ENCODE data around the gene MAGED2.
A peak's percentile ranks its signal among the peaks of the same experiment; 100 is the strongest.
"Not testable (repeated sequence)": the region's sequence is repeated elsewhere in the genome, so short reads cannot be mapped to it uniquely, and the experiment has no call there.

The MAGED2 gene

GRCh38 chrX:54807524-54808108, at the start of gene MAGED2:
MAGED2 (plus strand) TSS chrX:54807745; CDS start chrX:54809332, 1,587 bp downstream.
- DNase-seq (ENCODE audit: low spot score): peak; percentile 53

- no peak for DNase-seq (ENCODE audit: low spot score)
These were observed 49.2 kb upstream of the MAGED2 start for GRCh38 chrX:54758114-54759055.

DNA sequence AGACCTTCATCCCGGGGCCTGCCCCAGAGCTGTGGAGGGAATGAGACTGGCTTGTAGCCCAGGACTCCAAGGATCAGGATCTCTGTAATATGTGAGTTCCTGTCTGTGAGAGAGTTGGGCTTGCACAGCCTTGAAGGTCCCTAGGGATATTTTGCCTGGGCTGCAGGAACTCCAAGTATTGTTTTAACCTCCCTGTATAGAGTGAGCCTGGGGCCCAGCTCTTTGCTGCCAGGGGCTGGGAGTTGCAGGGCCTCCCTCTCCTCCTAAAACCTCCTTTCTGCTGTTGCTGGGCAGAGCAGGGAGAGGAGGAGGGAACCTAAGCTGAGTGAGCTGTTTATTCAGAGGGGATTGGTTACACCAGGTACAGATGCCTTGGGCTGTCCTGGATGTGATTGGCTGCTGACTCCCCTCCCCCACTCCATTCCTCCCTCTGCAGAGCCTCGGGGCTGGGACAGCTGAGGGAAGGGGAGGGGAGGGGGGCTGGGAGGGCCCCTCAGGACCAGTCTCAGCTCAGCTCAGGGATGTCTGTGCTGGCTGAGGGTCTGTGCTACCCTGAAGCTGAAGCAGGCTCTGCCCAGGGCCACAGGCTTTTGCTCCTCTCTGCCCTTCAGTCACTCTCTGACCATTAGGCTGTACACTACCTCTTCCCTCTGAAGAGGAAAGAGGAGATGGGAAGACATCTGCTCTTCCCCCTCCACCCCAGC, 33.0 kb upstream of the MAGED2 start:
- DNase-seq (ENCODE audit: low spot score): peak; percentile 63

GRCh38 chrX:54776061-54776460, 31.5 kb upstream of the MAGED2 start:
- no peak for DNase-seq (ENCODE audit: low spot score)

- no peak for DNase-seq (ENCODE audit: low spot score)
These were observed 30.4 kb upstream of the MAGED2 start for GRCh38 chrX:54776987-54777672.

DNA sequence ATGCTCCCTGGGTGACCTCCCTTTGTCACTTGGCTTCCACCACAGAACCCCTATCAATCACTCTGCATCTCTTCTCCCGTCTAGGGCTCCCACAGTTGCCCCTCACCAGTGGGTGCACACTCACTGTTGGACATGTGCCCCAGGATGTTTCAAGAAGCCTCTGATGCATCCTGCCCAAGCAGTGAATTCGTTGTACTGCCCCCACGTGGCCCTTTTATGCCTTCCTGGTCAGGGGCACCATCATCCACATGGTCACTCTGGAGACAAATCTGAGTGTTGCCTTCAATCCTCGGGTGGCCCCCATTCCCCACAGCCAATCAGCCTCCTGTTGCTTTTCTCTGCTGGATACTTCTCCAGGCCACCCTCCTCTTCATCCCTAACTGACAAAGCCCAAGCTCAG, 21.6 kb upstream of the MAGED2 start:
- peak; percentile 48 for DNase-seq (ENCODE audit: low spot score)

- peak; percentile 34 for DNase-seq (ENCODE audit: low spot score)
These were observed 20.6 kb upstream of the MAGED2 start for GRCh38 chrX:54786967-54787366.

DNA sequence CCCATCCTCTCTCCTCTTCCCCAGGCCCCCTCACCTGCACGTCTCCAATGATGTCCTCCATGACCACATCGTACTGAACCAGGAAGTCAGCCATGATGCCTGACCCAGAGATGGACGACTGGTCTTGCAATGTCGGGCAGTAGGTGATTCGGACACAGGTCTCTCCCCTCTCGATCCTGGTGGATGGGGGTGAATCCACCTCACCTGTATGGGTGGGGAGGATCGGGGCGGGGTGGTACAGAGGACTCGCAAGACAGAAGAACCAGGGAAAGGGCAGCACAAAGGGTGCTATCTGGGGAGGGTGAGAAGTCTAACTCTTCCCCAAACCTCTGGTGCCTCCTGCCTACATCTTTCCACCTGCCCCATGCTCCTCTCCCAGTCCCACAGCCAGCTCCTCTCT, 19.1 kb upstream of the MAGED2 start:
- DNase-seq (ENCODE audit: low spot score): no peak

DNA sequence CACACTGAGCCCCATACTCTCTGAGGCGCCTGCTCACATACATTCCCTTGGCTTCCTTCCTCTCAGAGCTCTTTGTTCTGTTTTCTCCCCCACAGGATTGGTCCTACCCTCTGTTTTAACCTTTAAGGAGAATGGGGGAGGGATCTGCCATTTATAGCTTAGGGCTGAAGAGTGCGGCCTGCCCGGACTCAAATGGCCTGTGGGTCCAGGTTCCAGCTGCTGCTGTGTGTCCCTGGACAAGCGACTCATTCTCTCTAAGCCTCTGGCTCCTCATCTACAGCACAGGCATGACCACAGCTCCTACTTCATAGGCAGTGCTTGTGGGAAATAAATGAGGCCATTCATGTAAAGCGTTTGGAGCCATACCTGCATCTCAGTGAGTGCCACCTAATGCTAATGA, 18.1 kb upstream of the MAGED2 start:
- DNase-seq (ENCODE audit: low spot score): not testable (repeated sequence)

- DNase-seq (ENCODE audit: low spot score): no peak
These were observed 13.5 kb upstream of the MAGED2 start for GRCh38 chrX:54794028-54794427.

DNA sequence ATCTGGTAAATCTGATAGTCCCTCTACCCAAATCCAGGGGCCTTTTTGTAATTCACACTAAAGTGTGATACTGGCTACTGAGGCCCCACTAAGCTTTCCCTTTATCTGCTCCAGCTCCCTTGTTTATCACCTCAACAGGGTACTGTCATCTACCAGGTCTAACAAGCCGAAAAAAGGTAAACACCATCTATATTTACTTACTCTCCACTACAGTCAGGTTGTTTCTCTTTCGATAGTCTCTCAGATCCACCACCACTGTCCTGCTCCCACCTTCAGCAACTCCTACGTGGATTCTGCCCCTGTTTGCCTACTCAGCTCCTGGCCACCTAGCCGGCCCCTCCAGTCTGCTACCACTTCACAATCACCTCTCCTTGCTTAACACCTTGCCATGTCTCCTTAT, 12.8 kb upstream of the MAGED2 start:
- DNase-seq (ENCODE audit: low spot score): no peak

DNA sequence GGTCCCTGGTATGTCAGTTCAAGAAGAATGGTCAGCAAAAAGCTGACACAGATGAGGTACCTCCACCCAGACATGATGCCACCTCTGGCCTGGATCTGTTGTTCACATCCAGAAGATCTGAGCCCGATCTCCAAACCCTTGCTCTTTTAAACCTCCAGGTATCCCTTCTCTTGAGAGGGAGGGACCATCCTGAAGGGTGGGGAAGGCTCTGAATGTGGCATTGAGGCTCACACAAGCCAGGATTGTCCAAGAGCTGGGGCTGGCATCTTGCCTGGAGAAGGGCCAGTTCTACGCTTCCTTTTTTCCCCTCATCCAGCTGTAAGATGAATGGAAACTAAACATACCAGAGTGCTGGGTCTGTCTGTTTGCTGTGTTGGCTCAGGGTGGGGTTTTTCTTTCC, 9.4 kb upstream of the MAGED2 start, which contains the start of gene ITIH6:
Gene ITIH6 (minus strand): TSS at position 119 of the 400 bp plus-strand sequence. CDS start 45 bp downstream, at position 74.
- DNase-seq (ENCODE audit: low spot score): no peak

- DNase-seq (ENCODE audit: low spot score): no peak
These were observed 8.5 kb upstream of the MAGED2 start for GRCh38 chrX:54799046-54799445.

- peak; percentile 86 for DNase-seq (ENCODE audit: low spot score)
These were observed 612 bp downstream of the MAGED2 start for GRCh38 chrX:54808109-54808604.

DNA sequence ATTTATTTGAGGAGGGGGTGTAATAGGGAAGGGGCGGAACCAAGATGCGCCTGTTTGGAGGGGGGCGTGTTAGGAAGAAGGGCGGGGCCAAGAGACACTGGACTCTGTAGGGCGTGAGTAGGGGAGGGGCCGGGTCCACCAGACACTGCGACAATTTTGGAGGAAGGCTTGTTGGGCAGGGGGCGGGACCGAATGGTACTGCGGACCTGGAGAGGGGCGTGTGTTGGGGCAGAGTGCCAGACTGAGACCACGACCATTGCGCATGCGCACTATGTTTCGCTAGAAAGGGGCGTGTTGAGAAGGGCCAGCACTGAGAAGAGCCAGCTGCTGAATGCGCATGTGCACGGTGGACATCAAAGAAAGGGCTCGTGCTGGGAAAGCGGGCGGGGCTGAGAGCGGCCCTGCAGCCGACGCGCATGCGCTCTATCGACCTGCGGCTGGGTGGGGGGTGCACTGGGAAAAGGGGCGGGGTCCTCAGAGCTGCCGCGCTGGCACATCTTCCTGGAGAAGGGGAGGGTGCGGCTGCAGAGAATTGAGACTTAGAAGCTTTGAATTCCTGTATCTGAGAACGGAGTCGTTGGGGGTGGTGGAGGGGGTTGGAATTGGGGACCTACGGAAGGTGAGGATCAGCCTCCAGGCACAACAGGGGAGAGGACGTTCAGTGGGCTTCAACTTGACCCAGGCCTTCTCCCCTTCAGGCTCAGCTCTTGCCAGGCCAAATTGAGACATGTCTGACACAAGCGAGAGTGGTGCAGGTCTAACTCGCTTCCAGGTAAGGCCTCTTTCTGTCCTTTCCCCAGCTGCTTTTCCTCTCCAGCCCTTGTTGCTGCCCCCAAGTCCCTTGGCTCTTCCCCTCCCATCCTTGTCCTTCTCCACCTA, 1.3 kb downstream of the MAGED2 start:
- DNase-seq (ENCODE audit: low spot score): peak; percentile 95

DNA sequence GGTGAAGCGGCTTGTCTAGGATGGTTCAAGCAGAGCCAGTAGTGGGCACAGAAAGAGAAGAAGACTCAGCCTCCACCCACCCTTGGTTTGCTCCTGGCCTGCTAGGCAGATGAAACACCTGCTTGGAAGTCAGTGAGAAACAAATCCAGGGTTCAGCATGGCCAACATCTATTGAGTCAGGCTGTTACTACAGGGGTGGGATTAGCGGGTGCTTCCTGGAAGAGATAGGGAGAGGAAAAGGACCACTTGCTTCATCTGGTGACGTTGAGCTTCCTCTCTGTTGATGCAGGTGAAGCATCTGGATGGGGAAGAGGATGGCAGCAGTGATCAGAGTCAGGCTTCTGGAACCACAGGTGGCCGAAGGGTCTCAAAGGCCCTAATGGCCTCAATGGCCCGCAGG, 3.0 kb downstream of the MAGED2 start:
- no peak for DNase-seq (ENCODE audit: low spot score)

GRCh38 chrX:54811301-54811885, 3.8 kb downstream of the MAGED2 start:
- DNase-seq (ENCODE audit: low spot score): no peak

- no peak for DNase-seq (ENCODE audit: low spot score)
These were observed 4.8 kb downstream of the MAGED2 start for GRCh38 chrX:54812306-54812705.

GRCh38 chrX:54817220-54817820, 9.8 kb downstream of the MAGED2 start:
- DNase-seq (ENCODE audit: low spot score): no peak

DNA sequence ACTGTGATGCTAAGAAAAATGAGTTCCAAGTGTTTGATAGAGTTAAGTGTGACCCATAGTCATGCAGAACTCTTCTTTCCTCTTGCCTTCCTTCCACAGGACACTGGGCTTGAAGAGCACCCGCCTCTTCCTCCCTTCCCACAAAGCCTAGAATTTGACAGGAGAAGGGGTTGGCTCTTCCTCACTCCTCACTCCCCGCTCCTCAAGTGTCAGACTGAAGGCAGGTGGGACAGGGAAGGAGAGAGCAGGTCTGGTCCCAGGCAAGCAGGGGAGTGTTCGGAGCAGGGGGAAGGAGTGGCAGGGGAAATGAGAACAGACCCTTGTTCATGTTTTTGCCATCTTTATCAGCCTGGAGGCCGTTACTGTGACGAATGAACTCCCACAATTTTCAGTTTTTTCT, 10.7 kb downstream of the MAGED2 start:
- DNase-seq (ENCODE audit: low spot score): no peak
